ENCODE data around the gene KRTAP5-7.
"Not testable (repeated sequence)": the region's sequence is repeated elsewhere in the genome, so short reads cannot be mapped to it uniquely, and the experiment has no call there.

Gene KRTAP5-7

DNA sequence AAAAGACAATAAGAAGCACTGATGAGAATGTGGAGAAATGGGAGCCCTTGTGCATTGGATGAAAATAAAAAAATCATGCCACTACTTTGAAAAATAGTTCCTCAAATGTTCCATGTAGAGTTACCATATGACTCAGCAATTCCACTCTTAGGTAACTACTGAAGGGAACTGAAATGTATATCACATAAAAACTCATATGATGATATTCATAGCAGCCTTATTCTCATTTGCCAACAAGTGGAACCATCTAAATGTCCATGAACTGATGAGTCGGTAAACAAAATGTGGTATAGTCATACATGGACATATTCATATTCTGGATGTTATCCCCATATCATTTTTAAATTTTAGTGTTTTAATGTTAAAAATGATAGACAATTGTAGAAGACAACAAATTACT is 24.6 kb downstream of the KRTAP5-7 start:
- DNase-seq = no peak
- TF ChIP-seq GATA1 (IDR thresholded peaks at IDR 0.05; ENCODE audit: low read depth, low read length) (no peak), POLR2A (IDR thresholded peaks at IDR 0.05; ENCODE audit: low read length) (no peak)

GRCh38 chr11:71554996-71555395 is 27.9 kb downstream of the KRTAP5-7 start:
- DNase-seq = no peak
- TF ChIP-seq GATA1 (IDR thresholded peaks at IDR 0.05; ENCODE audit: low read depth, low read length) (no peak), POLR2A (IDR thresholded peaks at IDR 0.05; ENCODE audit: low read length) (no peak)

DNA sequence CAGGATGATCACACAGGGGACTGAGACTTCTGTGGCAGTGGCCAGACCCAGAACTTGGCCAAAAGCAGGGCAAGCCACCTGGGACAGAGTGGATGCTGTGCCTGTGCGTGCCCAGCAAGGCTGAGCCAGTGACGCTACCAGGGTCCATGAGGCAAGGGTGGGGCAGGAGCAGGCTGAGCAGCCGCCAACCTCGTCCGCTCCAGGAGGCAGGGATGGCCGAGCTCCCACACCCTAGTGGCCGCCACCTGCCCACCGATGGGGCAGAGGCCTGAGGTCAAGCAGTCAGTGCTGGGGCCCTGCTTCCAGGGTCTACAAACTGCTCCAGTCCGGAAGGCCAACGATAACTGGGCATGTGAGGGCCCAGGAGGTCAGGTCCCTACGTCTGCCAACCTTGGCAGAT is 28.4 kb downstream of the KRTAP5-7 start:
- no peak for DNase-seq
- TF ChIP-seq POLR2A (IDR thresholded peaks at IDR 0.05; ENCODE audit: low read length) (no peak), GATA1 (IDR thresholded peaks at IDR 0.05; ENCODE audit: low read depth, low read length) (no peak)

- DNase-seq = no peak
- no peak for TF ChIP-seq POLR2A (IDR thresholded peaks at IDR 0.05; ENCODE audit: low read length)
- TF ChIP-seq GATA1 (IDR thresholded peaks at IDR 0.05; ENCODE audit: low read depth, low read length) = no peak
These were observed 29.0 kb downstream of the KRTAP5-7 start for GRCh38 chr11:71556018-71556417.

DNA sequence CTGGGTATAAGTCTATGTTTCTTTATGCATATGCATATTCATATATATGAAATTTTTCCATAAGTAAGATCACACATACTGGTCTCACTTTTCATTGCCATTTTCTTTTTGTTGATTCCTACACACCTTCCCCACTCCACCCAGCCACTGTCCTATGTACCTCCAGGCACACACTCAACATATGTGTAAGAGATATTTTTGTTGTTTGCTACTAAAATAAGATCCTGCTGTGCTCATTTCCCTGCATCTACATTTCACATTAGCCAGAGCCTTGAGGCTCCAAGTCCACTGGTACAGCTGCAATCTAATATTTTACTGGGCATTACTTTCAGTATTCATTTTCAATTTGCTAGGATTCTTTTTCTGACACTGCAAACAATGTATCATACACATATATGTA is 30.2 kb downstream of the KRTAP5-7 start:
- DNase-seq = no peak

GRCh38 chr11:71558996-71559395 is 31.9 kb downstream of the KRTAP5-7 start:
- no peak for DNase-seq
- no peak for TF ChIP-seq GATA1 (IDR thresholded peaks at IDR 0.05; ENCODE audit: low read depth, low read length)
- TF ChIP-seq POLR2A (IDR thresholded peaks at IDR 0.05; ENCODE audit: low read length) = no peak

More for the DNA sequence above, 30.2 kb downstream of the KRTAP5-7 start:
- TF ChIP-seq POLR2A (IDR thresholded peaks at IDR 0.05; ENCODE audit: low read length) = no peak
- no peak for TF ChIP-seq GATA1 (IDR thresholded peaks at IDR 0.05; ENCODE audit: low read depth, low read length)

- TF ChIP-seq GATA1 (IDR thresholded peaks at IDR 0.05; ENCODE audit: low read depth, low read length) (no peak), POLR2A (IDR thresholded peaks at IDR 0.05; ENCODE audit: low read length) (no peak)
- DNase-seq = no peak
These were observed 35.1 kb downstream of the KRTAP5-7 start for GRCh38 chr11:71562120-71562519.

DNA sequence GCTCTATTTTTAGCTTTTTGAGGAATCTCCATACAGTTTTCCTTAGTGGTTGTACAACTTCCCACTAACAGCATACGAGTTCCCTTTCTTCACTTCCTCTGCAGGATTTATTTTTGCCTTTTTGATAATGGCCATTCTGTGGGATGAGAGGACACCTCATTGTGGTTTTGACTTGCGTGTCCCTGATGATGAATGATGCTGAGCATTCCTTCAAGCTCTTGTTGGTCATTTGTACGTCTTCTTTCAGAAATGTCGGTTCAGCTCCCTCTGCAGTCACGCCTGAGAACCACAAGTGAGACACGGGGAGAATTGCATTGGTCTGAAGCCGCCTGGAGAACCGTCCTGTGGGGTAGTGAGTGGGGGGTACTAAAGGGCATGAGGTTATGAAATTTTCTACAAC is 36.3 kb downstream of the KRTAP5-7 start:
- peak; percentile 30 to 40 for DNase-seq
- TF ChIP-seq POLR2A (IDR thresholded peaks at IDR 0.05; ENCODE audit: low read length) (no peak), GATA1 (IDR thresholded peaks at IDR 0.05; ENCODE audit: low read depth, low read length) (no peak)

GRCh38 chr11:71564430-71564829 is 37.4 kb downstream of the KRTAP5-7 start:
- no peak for DNase-seq
- TF ChIP-seq GATA1 (IDR thresholded peaks at IDR 0.05; ENCODE audit: low read depth, low read length) = no peak
- no peak for TF ChIP-seq POLR2A (IDR thresholded peaks at IDR 0.05; ENCODE audit: low read length)

GRCh38 chr11:71565263-71565662 is 38.2 kb downstream of the KRTAP5-7 start, which contains the start of gene KRTAP5-10:
Gene KRTAP5-10, plus strand, starts transcription at chr11:71565563. Its CDS starts 25 bp downstream, at chr11:71565588.
- no peak for DNase-seq
- TF ChIP-seq POLR2A (IDR thresholded peaks at IDR 0.05; ENCODE audit: low read length) = no peak
- no peak for TF ChIP-seq GATA1 (IDR thresholded peaks at IDR 0.05; ENCODE audit: low read depth, low read length)

DNA sequence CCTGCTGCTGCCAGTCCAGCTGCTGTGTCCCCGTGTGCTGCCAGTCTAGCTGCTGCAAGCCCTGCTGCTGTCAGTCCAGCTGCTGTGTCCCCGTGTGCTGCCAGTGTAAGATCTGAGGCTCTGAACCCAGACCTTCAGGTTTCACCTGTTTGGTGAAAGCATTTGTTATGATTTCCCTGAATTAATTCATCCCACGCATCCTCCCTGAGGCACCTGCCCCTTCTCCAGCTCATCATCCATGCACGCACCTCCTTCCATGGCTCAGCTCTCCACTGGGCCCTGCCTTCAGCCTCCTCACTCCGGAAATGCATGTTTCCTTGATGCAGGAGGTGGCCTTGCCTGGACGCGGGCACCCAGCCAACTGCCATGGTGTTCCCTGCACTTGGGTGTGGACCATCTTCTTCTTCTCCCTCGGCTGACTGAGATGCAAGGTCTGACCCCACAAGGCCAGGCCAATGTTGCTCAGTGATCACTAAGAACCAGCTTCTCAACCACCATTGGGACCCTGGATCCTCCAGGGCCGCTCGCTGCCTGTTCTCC is 39.1 kb downstream of the KRTAP5-7 start:
- TF ChIP-seq POLR2A (IDR thresholded peaks at IDR 0.05; ENCODE audit: low read length) = no peak
- no peak for TF ChIP-seq GATA1 (IDR thresholded peaks at IDR 0.05; ENCODE audit: low read depth, low read length)
- DNase-seq = no peak

DNA sequence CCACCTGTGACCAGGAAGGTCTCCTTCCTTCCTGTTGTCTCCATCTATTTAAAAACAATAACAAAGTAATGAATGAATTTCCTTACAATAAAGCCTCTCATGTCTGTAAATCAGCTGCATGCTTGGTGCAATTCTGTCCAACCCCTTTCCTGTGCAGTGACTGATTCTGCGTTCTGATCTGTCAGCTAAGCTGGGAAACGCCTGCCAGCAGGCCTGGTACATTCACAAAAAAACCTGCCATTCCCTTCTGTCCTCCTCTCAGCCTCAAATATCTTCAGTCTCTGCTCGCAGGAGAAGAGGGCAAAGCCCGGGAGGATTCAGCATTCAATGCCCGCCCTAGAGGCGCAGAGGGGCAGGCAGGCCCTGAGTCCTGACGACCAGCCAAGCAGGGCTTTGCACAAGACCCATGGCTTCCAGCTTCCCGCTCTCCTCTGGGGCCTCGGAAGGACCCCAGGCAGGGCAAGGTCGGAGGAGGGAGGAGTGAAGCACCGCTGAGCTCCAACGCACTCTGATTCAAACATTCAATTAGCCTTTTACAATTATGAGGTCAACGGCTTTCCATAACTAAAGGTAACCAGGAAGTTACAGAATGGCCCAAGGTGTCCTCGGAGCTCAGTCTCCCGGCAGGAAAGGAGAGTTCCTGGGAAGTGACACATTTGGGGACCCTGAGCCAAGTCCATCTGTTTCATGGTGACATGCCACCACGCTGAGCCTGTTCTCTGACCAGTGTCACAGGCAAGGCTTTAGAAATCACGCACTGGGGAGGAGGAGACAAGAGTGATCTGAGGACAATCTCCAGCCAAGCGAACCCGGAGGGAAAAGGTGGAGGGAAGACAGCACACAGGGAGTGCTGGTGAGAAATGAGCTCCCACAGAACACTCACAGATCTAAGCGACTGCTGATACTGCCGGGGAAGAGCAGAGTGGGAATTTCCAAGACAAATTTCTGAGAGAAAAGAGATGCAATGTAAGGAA is 39.8 kb downstream of the KRTAP5-7 start:
- DNase-seq = not testable (repeated sequence)

GRCh38 chr11:71567633-71568032 is 40.6 kb downstream of the KRTAP5-7 start:
- not testable (repeated sequence) for DNase-seq

DNA sequence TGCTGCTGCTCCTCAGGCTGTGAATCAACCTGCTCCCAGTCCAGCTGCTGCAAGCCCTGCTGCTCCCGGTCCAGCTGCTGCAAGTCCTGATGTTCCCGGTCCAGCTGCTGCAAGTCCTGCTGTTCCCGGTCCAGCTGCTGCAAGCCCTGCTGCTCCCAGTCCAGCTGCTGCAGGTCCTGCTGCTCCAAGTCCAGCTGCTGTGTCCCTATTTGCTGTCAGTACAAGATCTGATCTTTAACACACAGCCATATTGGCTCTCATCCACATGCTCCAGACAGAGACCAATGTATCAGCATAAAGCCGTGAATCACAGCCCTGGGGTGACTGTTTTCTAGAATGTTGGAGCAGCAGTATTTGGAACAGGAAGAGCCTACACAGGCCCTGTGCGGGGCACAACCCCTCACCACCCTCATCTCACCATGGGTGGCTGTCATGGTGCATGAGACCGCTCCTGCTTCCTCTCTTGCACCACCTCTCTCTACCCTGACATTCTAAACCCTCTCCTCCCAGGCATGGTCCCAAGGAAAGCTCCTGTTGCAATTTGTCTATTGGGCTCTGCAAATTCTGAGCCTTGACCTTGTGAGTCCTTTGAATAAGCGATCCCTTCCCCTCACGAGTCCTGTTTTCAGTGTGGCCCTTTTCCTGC is 41.8 kb downstream of the KRTAP5-7 start:
- TF ChIP-seq GATA1 (IDR thresholded peaks at IDR 0.05; ENCODE audit: low read depth, low read length) (no peak), POLR2A (IDR thresholded peaks at IDR 0.05; ENCODE audit: low read length) (no peak)

DNA sequence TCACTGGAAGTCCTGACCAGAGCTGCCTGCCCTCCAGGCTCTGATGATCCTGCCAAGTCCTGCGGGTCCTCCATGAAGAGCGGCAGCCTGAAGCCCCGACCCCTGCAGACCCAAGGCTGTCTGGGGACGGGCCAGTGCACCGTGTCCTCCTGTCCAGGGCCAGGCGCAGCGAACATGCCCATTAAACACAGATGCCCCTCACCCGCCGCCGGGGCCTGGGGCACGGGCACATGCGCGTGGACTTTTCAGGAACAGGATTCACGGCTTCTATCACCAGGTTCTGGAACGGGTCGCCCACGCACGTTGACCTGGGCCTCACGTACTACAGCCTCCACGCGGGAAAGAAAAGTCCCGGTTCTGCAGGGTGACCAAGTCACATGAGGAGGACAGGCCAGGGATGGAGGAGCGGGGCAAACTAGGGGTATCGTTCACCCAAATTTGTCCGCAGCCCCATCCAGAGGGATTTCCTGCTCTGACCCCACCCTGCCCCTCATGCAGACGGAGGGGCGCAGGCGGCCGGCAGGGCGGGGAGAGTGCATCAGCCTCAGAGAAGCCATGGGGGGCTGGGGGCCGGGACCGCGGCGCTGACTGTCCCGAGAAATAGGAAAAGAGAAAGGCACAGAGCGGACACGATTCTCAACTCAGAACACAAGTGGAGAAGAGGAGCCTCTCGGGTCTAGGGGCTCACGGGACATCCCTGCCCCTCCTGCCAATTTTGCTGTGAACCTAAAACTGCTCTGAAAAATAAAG is 44.2 kb downstream of the KRTAP5-7 start:
- not testable (repeated sequence) for DNase-seq

More for the DNA sequence above, 41.8 kb downstream of the KRTAP5-7 start:
- DNase-seq = no peak
